Caco-2 (cell line): ENCODE measurements around the gene INSYN2A. TPM values are rescaled to one million over a fixed set of nuclear protein-coding genes. Genes with fewer than 3 reads are reported as not detected.

Source experiments
- BruUV-seq: library from RNA; stranded (reverse); fragments of 400-500 nt; replicated peaks from 2 replicates; lab custom pipeline; 2021; lab: Mats Ljungman, UMichigan
- CTCF ChIA-PET: fragments of 300-600 bp; sonication (Branson Sonifier 250); formaldehyde crosslinking; loops from one replicate; lab custom pipeline; 2022; ENCODE audit warnings: antibody characterized with exemption; lab: Charles Lee
- POLR2A ChIA-PET: fragments of 300-600 bp; sonication (Branson Sonifier 250); formaldehyde crosslinking; loops from one replicate; lab custom pipeline; 2022; ENCODE audit warnings: antibody characterized with exemption; lab: Charles Lee
- DNase-seq, 2 experiments: peaks; one replicate each; pipeline versions ENCODE4 v3.0.0 to v3.0.0-alpha.2; 2020 to 2022
- H3K27me3 ChIP-seq: replicated peaks from 2 replicates; pipeline ENCODE4 v1.6.0; 2011; ENCODE audit warnings: low read length; ENCODE audit not compliant: control insufficient read depth, insufficient read depth
- H3K36me3 ChIP-seq: 2 replicates; pipeline ENCODE4 v1.5.1; 2011; ENCODE audit warnings: low read length; ENCODE audit not compliant: control insufficient read depth, insufficient read depth
- H3K4me1 ChIP-seq: fragments of 250-450 bp; sonication (Bioruptor Pico); 2 replicates; pipeline ENCODE4 v1.5.1; 2020; ENCODE audit warnings: mild to moderate bottlenecking
- H3K4me3 ChIP-seq: 2 replicates; pipeline ENCODE4 v1.5.1; 2011; ENCODE audit warnings: low read depth, mild to moderate bottlenecking, control low read depth, low read length
- H3K9me3 ChIP-seq: fragments of 250-450 bp; sonication (Bioruptor Pico); 2 replicates; pipeline ENCODE4 v1.5.1; 2020; ENCODE audit warnings: mild to moderate bottlenecking, moderate library complexity
- H3K27ac Mint-ChIP-seq: one replicate; pipeline ENCODE4 v1.8.0; 2022; ENCODE audit warnings: mixed read lengths; ENCODE audit not compliant: unreplicated experiment
- H3K27me3 Mint-ChIP-seq: one replicate; pipeline ENCODE4 v1.8.0; 2022; ENCODE audit warnings: mixed read lengths; ENCODE audit not compliant: insufficient read depth, unreplicated experiment
- H3K36me3 Mint-ChIP-seq: one replicate; pipeline ENCODE4 v1.8.0; 2022; ENCODE audit warnings: mild to moderate bottlenecking, mixed read lengths; ENCODE audit not compliant: insufficient read depth, unreplicated experiment
- H3K4me1 Mint-ChIP-seq: one replicate; pipeline ENCODE4 v1.8.0; 2022; ENCODE audit warnings: low read depth, mixed read lengths; ENCODE audit not compliant: unreplicated experiment
- H3K4me3 Mint-ChIP-seq: one replicate; pipeline ENCODE4 v1.8.0; 2022; ENCODE audit warnings: mild to moderate bottlenecking, moderate library complexity, mixed read lengths; ENCODE audit not compliant: unreplicated experiment
- H3K9me3 Mint-ChIP-seq: one replicate; pipeline ENCODE4 v1.8.0; 2022; ENCODE audit warnings: mixed read lengths; ENCODE audit not compliant: unreplicated experiment
- intact Hi-C: fragments of 100-400 bp; cut with micrococcal nuclease; formaldehyde crosslinking; loops from one replicate; pipeline ENCODE4 v1.10.0; 2022; ENCODE audit not compliant: unreplicated experiment
- total RNA-seq: library from RNA; stranded (reverse); gene quantifications from 2 replicates; pipeline ENCODE4 v1.2.3, GENCODE V29; 2022
- TF ChIP-seq, protein P1 (sequence below), 2 experiments: fragments of 200-600 bp in 1 of 2; IDR thresholded peaks; 1 replicate in 1 of 2; 2 replicates in 1 of 2; pipeline versions ENCODE4 v1.5.1 to v1.8.0; 2011 to 2022; ENCODE audit warnings: antibody characterized with exemption in 1 of 2, control low read depth in 1 of 2, inconsistent platforms in 1 of 2, low read depth in 1 of 2, low read length in 1 of 2, mild to moderate bottlenecking in 1 of 2, moderate library complexity in 1 of 2; ENCODE audit not compliant: insufficient read depth in 1 of 2, severe bottlenecking in 1 of 2, unreplicated experiment in 1 of 2

INSYN2A gene
- total RNA-seq, 1 experiment from 2014 or later, result not detected

DNA sequence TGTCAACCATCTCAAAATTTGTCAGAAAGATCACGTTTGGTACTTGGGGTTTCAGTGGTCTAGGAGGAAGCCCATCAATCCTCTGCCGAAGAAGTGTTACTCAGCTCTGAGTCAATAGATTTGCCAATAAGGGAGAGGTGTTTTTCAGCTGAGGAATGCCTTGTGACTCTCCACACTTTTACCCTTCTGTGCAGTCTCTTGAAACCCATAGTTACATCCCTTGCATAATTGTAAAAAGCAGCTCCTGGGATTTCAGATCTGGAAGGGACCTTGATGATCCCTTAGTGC lies 47.5 kb downstream of the INSYN2A start:
- no peaks in the 10 kb centered on the region for H3K4me1 ChIP-seq
- intact Hi-C loops, result no loop called here
- no peaks in the 10 kb centered on the region for H3K36me3 ChIP-seq
- Mint-ChIP-seq H3K27ac (no peak overlapping the region), H3K27me3 (no peaks in the 10 kb centered on the region), H3K9me3 (no peaks in the 10 kb centered on the region), H3K4me1 (no peaks in the 10 kb centered on the region), H3K36me3 (peaks cover 5% of the 10 kb centered on the region), H3K4me3 (no peak overlapping the region)
- H3K9me3 ChIP-seq, result no peaks in the 10 kb centered on the region
- CTCF ChIA-PET, result no interaction called here
- DNase-seq, result no peak
- no TSS peak for BruUV-seq
- POLR2A ChIA-PET, result no interaction called here
- no peaks in the 10 kb centered on the region for H3K27me3 ChIP-seq
- TF ChIP-seq, protein P1, sequence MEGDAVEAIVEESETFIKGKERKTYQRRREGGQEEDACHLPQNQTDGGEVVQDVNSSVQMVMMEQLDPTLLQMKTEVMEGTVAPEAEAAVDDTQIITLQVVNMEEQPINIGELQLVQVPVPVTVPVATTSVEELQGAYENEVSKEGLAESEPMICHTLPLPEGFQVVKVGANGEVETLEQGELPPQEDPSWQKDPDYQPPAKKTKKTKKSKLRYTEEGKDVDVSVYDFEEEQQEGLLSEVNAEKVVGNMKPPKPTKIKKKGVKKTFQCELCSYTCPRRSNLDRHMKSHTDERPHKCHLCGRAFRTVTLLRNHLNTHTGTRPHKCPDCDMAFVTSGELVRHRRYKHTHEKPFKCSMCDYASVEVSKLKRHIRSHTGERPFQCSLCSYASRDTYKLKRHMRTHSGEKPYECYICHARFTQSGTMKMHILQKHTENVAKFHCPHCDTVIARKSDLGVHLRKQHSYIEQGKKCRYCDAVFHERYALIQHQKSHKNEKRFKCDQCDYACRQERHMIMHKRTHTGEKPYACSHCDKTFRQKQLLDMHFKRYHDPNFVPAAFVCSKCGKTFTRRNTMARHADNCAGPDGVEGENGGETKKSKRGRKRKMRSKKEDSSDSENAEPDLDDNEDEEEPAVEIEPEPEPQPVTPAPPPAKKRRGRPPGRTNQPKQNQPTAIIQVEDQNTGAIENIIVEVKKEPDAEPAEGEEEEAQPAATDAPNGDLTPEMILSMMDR (IDR thresholded peaks at IDR 0.05; ENCODE audit: insufficient read depth in 1 of 2, low read depth in 1 of 2, low read length in 1 of 2, severe bottlenecking in 1 of 2, unreplicated experiment in 1 of 2), result no peak
- H3K4me3 ChIP-seq, result no peak overlapping the region

GRCh38 chr10:127148066-127148932 lies 48.1 kb downstream of the INSYN2A start:
- Histone ChIP-seq H3K27me3 (no peaks in the 10 kb centered on the region), H3K4me1 (no peaks in the 10 kb centered on the region), H3K36me3 (no peaks in the 10 kb centered on the region), H3K9me3 (no peaks in the 10 kb centered on the region), H3K4me3 (no peak overlapping the region)
- ChIA-PET POLR2A (no interaction called here), CTCF (no interaction called here)
- Mint-ChIP-seq H3K36me3 (peaks cover 5% of the 10 kb centered on the region), H3K9me3 (no peaks in the 10 kb centered on the region), H3K27ac (no peak overlapping the region), H3K27me3 (no peaks in the 10 kb centered on the region), H3K4me1 (no peaks in the 10 kb centered on the region), H3K4me3 (no peak overlapping the region)
- DNase-seq, result no peak
- BruUV-seq, result no TSS peak
- intact Hi-C loops, result no loop called here
- TF ChIP-seq, protein P1 (IDR thresholded peaks at IDR 0.05; ENCODE audit: insufficient read depth in 1 of 2, low read depth in 1 of 2, low read length in 1 of 2, severe bottlenecking in 1 of 2, unreplicated experiment in 1 of 2), result no peak

DNA sequence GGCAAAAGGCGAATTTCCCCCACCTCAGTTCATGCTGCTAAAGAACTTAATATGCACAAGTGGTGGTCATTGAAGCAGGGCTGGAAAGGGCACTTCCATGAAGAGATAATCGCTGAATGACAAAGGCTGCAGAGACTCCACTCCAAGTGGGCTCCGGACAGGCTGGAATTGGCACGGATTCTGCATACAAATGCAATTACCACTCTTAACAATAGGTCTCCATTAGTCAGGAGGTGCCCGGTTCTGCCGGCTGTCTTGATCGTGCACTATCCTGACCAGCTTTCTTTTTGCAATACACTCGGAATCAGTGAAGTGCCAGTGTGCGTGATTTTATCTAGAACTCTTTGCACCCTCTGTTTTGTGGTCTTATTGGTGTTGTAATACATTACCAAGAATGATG lies 49.7 kb downstream of the INSYN2A start:
- Mint-ChIP-seq H3K27ac (no peak overlapping the region), H3K4me3 (no peak overlapping the region), H3K27me3 (no peaks in the 10 kb centered on the region), H3K9me3 (no peaks in the 10 kb centered on the region), H3K36me3 (peaks cover 7% of the 10 kb centered on the region), H3K4me1 (no peaks in the 10 kb centered on the region)
- BruUV-seq, result no TSS peak
- intact Hi-C loops, result no loop called here
- CTCF ChIA-PET, result no interaction called here
- no peaks in the 10 kb centered on the region for H3K4me1 ChIP-seq
- TF ChIP-seq, protein P1 (IDR thresholded peaks at IDR 0.05; ENCODE audit: insufficient read depth in 1 of 2, low read depth in 1 of 2, low read length in 1 of 2, severe bottlenecking in 1 of 2, unreplicated experiment in 1 of 2), result no peak
- no peak overlapping the region for H3K4me3 ChIP-seq
- peaks cover 1% of the 10 kb centered on the region; the same call in 1 of the 2 replicates for H3K36me3 ChIP-seq
- H3K27me3 ChIP-seq, result no peaks in the 10 kb centered on the region
- H3K9me3 ChIP-seq, result no peaks in the 10 kb centered on the region
- POLR2A ChIA-PET, result no interaction called here
- no peak for DNase-seq
